GM15510 (cell line): ENCODE results near the gene ZNF44.

Experiments
- POLR2A ChIP-seq: IDR thresholded peaks from 3 replicates; pipeline ENCODE4 v1.6.1; 2011; ENCODE audit warnings: borderline replicate concordance; ENCODE audit not compliant: insufficient read length; ENCODE audit errors: extremely low read depth

Gene ZNF44

DNA sequence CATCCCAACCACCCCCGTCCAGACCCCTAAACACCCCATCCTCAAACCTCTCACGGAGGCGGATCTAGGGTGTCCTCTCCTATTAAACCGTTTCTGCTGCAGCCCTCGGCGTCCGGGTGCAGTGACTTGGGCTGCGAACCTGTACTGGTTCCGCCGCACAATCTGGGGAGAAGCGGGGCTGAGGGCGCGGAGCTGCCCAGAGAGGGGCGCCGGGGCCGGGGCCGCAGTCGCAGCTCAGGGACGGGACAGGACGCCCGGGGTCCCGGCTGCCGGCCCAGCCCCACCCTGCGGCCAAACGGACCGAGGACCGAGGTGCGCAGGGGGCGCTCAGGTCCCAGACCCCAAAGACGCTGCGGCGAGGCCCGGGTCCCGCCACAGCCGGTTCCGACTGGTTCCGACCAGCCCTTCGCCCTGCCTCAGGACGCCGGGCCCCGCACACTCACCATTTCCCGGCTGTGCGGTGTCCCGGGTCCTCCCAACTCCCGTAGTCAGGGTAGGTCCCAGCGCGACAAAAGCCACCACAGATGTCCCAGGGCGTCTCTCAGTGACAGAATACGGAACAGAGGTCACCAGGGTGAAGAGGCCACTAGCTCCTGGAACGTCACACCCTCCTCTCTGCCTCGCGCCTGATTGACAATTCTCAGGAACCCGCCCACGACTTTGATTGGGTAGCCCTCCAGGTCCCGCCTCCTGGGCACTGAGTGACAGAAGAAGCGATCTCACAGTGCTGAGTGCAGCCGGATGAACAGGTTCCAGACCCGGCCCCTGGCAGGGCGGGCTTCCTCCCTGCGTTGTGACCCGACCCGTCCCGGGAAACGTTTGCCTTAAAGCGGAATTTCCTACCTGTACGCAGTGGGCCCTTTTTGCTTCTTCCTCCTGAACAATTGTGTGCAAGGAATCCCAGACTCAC, at the start of gene ZNF44:
ZNF44 (minus strand) TSS at position 635 of the 910 bp plus-strand sequence; CDS start at position 446, 189 bp downstream.
- peak; percentile 77 for TF ChIP-seq POLR2A

DNA sequence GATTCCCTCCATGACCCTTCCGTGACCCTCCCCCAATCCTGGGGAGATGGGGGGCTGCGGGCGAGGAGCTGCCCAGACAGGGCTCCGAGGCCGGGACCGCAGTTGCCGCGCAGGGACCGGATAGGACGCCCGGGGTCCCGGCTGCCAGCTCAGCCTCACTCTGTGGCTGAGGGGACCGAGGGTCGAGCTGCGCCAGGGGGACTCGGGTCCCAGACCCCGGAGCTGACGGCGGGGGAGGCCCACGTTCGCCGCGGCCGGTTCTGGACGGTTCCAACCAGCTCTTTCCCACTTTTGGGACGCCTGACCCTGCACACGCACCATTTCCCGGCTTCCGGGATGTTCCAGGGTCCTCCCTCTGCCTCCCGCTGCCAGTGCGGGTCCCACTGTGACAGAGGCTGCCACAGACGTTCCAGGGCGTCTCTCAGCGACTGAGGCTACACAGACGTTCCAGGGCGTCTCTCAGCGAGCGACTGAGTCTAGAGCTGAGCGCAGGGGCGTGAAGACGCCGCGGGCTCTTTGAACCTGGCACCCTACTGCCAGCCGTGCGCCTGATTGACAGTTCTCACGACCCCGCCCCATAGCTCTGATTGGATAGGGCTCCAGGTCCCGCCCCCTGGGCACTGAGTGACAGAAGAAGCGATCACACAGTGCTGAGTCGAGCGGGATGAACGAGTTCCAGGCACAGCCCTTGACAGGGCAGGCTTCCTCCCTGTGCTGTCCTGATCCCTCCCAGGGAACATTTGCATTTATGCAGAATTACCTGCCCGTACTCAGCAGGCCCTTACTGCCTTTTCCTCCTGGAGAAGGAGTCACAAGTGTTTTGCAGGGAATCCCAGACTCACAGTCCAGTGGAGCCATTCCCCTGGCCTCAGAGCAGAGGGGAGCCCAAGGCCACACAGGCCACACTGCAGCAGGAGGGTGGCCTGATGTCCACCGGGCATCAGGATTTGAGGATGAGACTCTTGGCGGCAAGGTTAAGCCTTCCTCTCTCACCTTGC, 38.8 kb upstream of the ZNF44 start, which contains the start of gene ZNF563:
ZNF563 (minus strand) TSS at position 472 of the 998 bp plus-strand sequence; CDS start at position 321, 151 bp downstream.
- TF ChIP-seq POLR2A: peak; percentile 96

GRCh38 chr19:12331211-12331941, 36.7 kb upstream of the ZNF44 start:
- no peak for TF ChIP-seq POLR2A

DNA sequence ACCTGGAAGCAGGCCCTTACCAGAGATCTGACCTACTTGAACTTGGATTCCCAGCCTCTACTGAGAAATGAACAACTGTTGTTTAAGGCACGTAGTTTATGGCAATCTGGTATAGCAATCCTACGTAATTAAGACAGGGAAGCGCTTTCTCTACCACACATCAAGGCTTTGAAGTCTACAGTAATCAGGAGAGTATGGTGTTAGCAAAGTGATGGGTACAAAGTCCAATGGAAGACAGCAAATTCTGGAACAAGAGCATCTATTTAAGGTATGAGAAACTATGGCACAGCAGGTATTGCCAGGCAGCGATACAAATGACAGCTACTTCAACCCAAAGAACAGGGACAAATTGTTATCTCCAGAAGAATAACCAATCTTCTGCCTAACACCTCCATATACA, 35.7 kb upstream of the ZNF44 start:
- TF ChIP-seq POLR2A: no peak

DNA sequence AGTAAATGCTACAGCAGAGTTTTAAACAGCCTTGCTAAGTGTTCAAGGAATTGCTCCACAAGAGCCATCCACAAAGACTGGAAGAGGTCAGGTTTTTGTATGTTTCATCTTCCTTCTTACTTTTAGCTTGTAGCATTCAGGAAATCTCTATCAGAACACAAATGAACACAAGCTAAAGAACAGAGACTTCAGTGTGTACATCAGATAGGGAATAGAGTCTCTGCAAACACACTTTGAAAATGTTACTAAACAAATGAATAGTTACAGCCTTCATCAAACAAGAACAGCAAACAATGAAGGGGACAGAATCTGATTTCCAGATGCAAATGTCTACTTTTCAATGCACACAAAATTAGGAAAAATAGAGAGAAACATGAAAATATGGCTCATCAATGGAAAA, 31.0 kb upstream of the ZNF44 start:
- TF ChIP-seq POLR2A: no peak

DNA sequence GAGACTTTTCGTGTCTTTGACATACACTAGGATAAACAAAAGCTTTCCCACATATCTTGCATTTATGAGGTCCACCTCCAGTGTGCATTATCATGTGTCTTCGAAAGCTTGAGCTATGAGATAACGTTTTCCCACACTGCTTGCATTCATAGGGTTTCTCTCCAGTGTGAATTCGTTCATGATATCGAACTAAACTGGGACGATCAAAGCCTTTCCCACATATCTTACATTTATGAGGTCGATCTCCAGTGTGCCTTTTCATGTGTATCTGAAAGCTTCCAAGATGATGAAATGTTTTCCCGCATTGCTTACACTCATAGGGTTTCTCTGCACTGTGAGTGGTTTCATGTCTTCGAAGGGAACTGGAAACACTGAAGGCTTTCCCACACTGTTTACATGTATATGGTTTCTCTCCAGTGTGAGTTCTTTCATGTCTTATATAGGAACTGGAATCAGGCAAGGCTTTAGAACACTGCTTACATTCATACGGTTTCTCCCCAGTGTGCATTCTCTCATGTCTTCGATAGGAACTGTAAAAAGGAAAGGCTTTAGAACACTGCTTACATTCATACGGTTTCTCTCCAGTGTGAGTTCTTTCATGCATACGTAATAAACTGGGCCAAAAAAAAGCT, 24.2 kb upstream of the ZNF44 start:
- TF ChIP-seq POLR2A: no peak

- TF ChIP-seq POLR2A: no peak
These were observed 19.9 kb upstream of the ZNF44 start for GRCh38 chr19:12314553-12314952.

- no peak for TF ChIP-seq POLR2A
These were observed 508 bp upstream of the ZNF44 start for GRCh38 chr19:12295191-12295590.

DNA sequence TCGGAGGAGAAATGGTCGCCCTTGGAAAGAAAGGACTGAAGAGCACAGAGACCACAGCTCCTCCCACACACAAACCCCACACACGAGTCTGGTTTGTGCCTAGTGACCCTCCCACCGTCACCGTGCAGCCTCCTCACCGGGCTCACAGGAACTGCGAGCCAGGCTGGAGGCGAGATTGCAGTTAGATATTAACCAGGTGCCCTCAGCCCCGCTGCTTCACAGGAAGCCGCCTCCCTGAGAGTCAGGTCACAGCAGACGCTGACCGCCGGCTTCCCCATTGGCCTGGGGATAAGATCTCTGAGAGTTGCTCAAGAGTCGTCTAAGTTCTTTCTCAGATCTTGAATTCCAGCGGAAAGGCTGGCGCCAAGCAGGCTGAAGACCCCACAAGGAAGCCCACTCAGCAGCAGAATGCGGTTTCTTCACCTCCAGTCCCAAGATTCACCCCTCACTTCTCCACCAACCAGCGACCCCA, 870 bp downstream of the ZNF44 start:
- peak; percentile 57 for TF ChIP-seq POLR2A

- TF ChIP-seq POLR2A: no peak
These were observed 5.0 kb downstream of the ZNF44 start for GRCh38 chr19:12289790-12290065.

DNA sequence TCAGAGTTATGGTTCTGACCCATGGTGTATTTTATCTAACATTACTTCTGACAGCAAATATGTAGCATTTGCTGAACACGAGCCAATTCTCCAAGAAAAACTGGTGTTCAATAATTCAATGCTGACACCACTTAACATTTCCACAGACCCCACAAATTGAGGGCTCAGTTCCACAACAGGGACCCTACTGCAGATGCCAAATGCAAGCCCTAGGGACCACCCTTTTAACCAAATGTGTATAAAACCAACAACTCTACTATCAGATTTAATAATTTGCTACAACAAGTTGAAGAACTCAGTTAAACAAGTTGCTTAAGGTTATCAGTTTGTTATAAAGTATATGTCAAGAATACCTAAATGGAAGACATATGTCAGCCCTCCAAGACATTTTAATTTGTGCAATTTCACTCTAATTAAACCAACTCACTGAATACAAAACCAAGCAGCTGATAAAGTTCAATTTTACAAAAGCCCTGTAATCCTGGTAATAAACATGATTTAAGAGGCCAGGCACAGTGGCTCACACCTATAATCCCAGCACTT, 6.7 kb downstream of the ZNF44 start:
- no peak for TF ChIP-seq POLR2A

DNA sequence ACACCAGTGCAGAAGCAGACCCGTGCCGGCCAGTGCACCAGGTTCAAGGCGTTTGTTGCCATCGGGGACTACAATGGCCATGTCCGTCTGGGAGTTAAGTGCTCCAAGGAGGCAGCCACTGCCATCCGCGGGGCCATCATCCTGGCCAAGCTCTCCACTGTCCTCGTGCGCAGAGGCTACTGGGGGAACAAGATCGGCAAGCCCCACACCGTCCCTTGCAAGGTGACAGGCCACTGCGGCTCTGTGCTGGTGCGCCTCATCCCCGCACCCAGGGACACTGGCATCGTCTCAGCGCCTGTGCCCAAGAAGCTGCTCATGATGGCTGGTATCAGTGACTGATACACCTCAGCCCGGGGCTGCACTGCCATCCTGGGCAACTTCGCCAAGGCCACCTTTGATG, 10.1 kb downstream of the ZNF44 start:
- TF ChIP-seq POLR2A: no peak

DNA sequence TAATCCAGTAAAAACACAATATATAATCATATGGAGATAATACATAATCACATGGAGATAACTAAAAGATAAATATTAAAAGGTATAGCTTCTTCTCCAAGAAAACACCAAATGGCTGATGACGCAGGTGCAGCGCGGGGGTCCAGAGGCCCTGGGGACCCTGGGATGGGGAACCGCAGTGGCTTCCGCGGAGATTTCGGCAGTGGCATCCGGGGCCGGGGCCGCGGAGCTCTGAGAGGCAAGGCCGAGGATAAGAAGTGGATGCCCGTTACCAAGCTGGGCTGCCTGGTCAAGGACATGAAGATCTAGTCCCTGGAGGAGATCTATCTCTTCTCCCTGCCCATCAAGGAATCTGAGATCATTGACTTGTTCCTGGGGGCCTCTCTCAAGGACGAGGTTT, 10.5 kb downstream of the ZNF44 start:
- no peak for TF ChIP-seq POLR2A

- TF ChIP-seq POLR2A: no peak
These were observed 16.0 kb downstream of the ZNF44 start for GRCh38 chr19:12278713-12279112.
